Thoracic aorta (tissue), 2 donors: ENCODE measurements around the gene RNF157. TPM values are rescaled to one million over a fixed set of nuclear protein-coding genes. Genes with fewer than 3 reads are reported as not detected.

Source experiments
- ATAC-seq: fragments of 150-250 bp; one replicate; pipeline ENCODE4 v1.8.0; 2017; ENCODE audit warnings: low read depth; ENCODE audit not compliant: insufficient number of reproducible peaks, low FRiP score
- DNase-seq: peaks from one replicate; pipeline ENCODE4 v3.0.0-alpha.2; 2020; ENCODE audit warnings: low spot score
- H3K27ac ChIP-seq, 2 donors: fragments of 200-600 bp; sonication (generic); 1 replicate in 1 of 2; 2 replicates in 1 of 2; pipeline ENCODE4 v1.5.1; 2016; ENCODE audit warnings: mild to moderate bottlenecking in 2 of 2, moderate library complexity in 2 of 2
- H3K27me3 ChIP-seq: fragments of 200-600 bp; sonication (generic); replicated peaks from 2 replicates; pipeline ENCODE4 v1.6.0; 2016; ENCODE audit warnings: mild to moderate bottlenecking; ENCODE audit not compliant: insufficient read depth
- H3K36me3 ChIP-seq: fragments of 200-600 bp; sonication (generic); one replicate; pipeline ENCODE4 v1.5.1; 2016
- H3K4me1 ChIP-seq, 2 donors: fragments of 200-600 bp; sonication (generic); 1 replicate in 1 of 2; 2 replicates in 1 of 2; pipeline versions ENCODE4 v1.5.1 to v1.6.0; 2016; ENCODE audit warnings: low read depth in 2 of 2, mild to moderate bottlenecking in 1 of 2; ENCODE audit not compliant: control insufficient read depth in 1 of 2
- H3K4me3 ChIP-seq: fragments of 200-600 bp; sonication (generic); 2 replicates; pipeline ENCODE4 v1.5.1; 2016; ENCODE audit warnings: mild to moderate bottlenecking
- H3K9me3 ChIP-seq: fragments of 200-600 bp; sonication (generic); 2 replicates; pipeline ENCODE4 v1.5.1; 2016
- total RNA-seq, 2 donors: library from RNA; depleted of rRNA; stranded (reverse); fragments of >200 nt; gene quantifications; one replicate each; pipeline versions ENCODE4 v1.1.0 to v1.2.3, GENCODE V29; 2016
- TF ChIP-seq, protein P1 (sequence below): fragments of 200-600 bp; sonication (generic); IDR thresholded peaks from one replicate; pipeline ENCODE4 v1.5.1; 2019; ENCODE audit warnings: antibody characterized with exemption

RNF157 gene
- total RNA-seq, 2 donors from 2014 or later, result 0.41 to 1.9 TPM

GRCh38 chr17:76121932-76122430, 118.3 kb downstream of the RNF157 start:
- H3K4me3 ChIP-seq, result peak overlapping the region; percentile 75
- H3K4me1 ChIP-seq, result peaks cover 0 to 12% of the 10 kb centered on the region in 2 donors
- H3K27me3 ChIP-seq, result no peaks in the 10 kb centered on the region
- TF ChIP-seq, protein P1, sequence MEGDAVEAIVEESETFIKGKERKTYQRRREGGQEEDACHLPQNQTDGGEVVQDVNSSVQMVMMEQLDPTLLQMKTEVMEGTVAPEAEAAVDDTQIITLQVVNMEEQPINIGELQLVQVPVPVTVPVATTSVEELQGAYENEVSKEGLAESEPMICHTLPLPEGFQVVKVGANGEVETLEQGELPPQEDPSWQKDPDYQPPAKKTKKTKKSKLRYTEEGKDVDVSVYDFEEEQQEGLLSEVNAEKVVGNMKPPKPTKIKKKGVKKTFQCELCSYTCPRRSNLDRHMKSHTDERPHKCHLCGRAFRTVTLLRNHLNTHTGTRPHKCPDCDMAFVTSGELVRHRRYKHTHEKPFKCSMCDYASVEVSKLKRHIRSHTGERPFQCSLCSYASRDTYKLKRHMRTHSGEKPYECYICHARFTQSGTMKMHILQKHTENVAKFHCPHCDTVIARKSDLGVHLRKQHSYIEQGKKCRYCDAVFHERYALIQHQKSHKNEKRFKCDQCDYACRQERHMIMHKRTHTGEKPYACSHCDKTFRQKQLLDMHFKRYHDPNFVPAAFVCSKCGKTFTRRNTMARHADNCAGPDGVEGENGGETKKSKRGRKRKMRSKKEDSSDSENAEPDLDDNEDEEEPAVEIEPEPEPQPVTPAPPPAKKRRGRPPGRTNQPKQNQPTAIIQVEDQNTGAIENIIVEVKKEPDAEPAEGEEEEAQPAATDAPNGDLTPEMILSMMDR, result no peak
- no peaks in the 10 kb centered on the region for H3K36me3 ChIP-seq
- ATAC-seq (peak; percentile 8), DNase-seq (no peak)
- H3K27ac ChIP-seq, result no peak overlapping the region
- H3K9me3 ChIP-seq, result no peaks in the 10 kb centered on the region

- Histone ChIP-seq H3K36me3 (no peaks in the 10 kb centered on the region), H3K27ac (no peak overlapping the region), H3K9me3 (no peaks in the 10 kb centered on the region), H3K27me3 (no peaks in the 10 kb centered on the region), H3K4me3 (no peak overlapping the region), H3K4me1 (peaks cover 0 to 12% of the 10 kb centered on the region in 2 donors)
- ATAC-seq (no peak), DNase-seq (no peak)
- TF ChIP-seq, protein P1, result no peak
Measured at GRCh38 chr17:76120658-76121008, 119.7 kb downstream of the RNF157 start.

DNA sequence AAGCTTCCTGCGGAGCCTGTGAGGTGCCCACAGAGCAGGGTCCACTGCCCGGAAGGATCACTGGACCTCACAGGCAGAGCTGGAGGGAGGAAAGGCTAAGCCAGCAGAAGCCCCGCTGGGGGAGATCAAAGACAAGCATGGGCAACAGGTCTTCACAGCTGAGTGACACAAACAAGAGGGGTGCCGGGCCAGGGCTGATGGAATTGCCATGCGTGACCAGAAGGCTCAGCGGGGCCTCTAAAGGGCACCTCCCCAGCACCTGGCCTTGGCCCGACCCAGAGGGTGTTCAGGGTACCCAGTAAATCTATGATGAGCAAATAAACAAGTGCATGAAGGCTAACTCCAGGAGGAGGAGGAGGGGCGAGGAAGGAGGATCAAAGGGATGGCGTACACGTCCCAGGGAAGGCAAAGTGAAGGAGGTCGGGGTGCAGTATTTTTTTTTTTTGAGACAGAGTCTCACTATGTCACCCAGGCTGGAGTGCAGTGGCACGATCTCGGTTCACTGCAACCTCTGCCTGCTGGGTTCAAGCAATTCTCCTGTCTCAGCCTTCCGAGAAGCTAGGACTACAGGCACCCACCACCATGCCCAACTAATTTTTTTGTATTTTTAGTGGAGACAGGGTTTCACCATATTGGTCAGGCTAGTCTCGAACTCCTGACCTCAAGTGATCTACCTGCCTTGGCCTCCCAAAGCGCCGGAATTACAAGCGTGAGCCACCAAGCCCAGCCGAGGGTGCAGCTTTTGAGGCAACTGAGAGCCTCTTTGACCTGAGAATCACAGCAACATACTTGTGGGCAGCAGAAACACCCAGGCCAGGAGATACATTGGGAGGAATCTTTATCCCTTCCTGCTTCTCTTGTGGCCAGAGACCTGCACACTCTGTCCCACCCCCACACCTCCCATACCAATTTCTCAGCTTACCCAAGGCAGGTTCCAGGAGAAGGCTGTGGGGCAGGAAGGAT, 120.6 kb downstream of the RNF157 start:
- DNase-seq (no peak), ATAC-seq (no peak)
- H3K36me3 ChIP-seq, result no peaks in the 10 kb centered on the region
- no peaks in the 10 kb centered on the region for H3K9me3 ChIP-seq
- H3K4me1 ChIP-seq, result peaks cover 0 to 12% of the 10 kb centered on the region in 2 donors
- no peaks in the 10 kb centered on the region for H3K27me3 ChIP-seq
- H3K4me3 ChIP-seq, result no peak overlapping the region
- TF ChIP-seq, protein P1, result no peak
- no peak overlapping the region for H3K27ac ChIP-seq

DNA sequence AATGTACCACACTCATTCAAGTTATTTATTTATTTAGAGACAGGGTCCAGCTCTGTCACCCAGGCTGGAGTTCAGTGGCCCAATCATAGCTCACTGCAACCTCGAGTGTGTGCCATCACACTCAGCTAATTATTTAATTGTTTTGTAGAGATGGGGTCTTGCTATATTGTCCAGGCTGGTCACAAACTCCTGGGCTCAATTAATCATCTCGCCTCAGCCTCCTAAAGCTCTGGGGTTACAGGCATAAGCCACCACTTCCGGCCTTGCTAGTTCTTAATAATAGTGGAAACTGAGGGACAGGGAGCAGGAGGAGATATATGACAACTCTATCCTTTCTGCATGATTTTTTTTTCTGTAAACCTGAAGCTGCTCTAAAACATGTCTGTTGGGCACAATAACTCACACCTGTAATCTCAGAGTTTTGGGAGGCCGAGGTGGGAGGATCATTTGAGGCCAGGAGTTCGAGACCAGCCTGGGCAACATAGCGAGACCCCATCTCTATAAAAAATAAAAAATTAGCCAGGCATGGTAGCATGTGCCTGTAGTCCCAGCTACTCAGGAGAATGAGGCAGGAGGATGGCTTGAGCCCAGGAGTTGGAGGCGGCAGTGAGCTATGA, 125.0 kb downstream of the RNF157 start:
- ATAC-seq (no peak), DNase-seq (no peak)
- Histone ChIP-seq H3K27ac (no peak overlapping the region), H3K4me1 (no peaks in the 10 kb centered on the region), H3K27me3 (no peaks in the 10 kb centered on the region), H3K36me3 (no peaks in the 10 kb centered on the region), H3K9me3 (no peaks in the 10 kb centered on the region), H3K4me3 (no peak overlapping the region)
- TF ChIP-seq, protein P1, result no peak

DNA sequence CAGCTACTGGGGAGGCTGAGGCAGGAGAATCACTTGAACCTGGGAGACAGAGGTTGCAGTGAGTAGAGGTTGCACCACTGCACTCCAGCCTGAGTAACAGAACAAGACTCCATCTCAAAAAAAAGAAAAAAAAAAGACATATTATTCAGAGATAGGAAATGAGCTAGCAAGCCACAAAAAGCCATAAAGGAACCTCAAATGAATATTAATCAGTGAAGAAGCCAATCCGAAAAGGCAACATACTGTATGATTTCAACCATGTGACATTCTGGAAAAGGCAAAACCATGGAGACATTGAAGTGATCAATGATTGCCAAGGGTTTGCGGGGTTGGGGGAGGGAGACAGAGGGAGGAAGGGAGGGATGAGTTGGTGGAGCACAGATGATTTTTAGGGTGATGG, 128.3 kb downstream of the RNF157 start:
- Histone ChIP-seq H3K4me3 (no peak overlapping the region), H3K27me3 (no peaks in the 10 kb centered on the region), H3K9me3 (no peaks in the 10 kb centered on the region), H3K27ac (no peak overlapping the region), H3K4me1 (no peaks in the 10 kb centered on the region), H3K36me3 (no peaks in the 10 kb centered on the region)
- DNase-seq (no peak), ATAC-seq (no peak)
- TF ChIP-seq, protein P1, result no peak
